ENCODE measurements around the gene WDR93. TPM values are rescaled to one million over a fixed set of nuclear protein-coding genes. Genes with fewer than 3 reads are reported as not detected.

WDR93 gene
- total RNA-seq, result under 1 TPM in 2 of 4 donors, not detected in 2; 0.12 to 0.26 TPM

DNA sequence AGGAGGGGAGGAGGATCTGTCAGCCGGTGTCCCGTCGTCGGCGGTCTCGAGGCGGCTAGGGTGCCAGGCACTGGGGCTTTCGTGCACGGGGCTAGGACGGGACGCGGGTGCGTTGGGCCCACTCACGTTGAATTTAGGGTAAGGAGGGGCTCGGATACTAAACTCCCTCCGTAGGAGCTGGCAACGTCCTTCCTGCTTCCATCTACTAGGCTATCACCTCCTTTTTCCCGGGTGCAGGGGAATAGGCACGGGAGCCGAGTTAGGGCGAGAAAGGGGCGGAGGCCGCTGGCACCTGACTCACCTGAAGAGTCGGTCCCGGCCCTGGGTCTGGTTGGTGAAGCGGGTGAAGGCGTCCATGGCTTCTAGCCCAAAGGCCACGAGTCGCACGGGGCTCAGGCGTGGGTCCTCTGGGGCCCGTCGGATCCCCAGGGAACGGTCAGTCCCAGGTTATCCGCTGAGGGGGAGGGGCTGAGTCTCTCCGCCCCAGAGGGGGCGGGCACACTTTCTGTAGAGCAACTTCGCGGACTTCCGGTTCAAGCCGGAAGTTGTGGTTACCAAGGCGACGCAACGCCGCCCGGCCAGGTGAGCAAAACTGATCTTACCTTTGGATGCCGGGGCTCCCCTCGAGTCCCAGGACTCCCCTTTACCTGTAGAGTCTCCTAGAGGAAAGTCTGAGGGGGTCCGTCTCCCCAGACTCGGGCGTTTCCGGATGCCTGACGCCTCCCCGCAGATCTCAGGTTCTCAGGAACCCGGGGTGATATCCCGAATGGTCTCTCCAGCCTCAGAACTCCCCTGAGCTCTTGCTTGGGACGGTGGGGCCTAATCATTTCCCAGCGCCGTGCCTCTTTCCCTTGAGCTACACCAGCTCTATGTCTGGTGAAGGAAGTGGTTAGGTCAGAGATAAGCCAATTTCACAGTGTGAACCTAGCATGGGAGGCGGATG lies at the start of gene WDR93, which contains the start of gene PEX11A:
Gene WDR93 (plus strand): TSS at position 536 of the 943 bp plus-strand sequence. CDS start 10,936 bp downstream, outside the sequence.
Gene PEX11A (minus strand): TSS at position 479 of the 943 bp plus-strand sequence. CDS start 122 bp downstream, at position 357.
- peak; percentile 75 to 94 for DNase-seq (ENCODE audit: low spot score in 2 of 2)
- 2 to 3% methylated on average over 47 of the region's 60 CpGs for WGBS, 2 donors
- H3K4me3 ChIP-seq (ENCODE audit: low read depth, poor library complexity, severe bottlenecking), result peak within 1 kb of the TSS; percentile 61
- intact Hi-C loops (cut with DNase I; ENCODE audit: low total_unique reads), result no loop called here
- TF ChIP-seq, protein P1, sequence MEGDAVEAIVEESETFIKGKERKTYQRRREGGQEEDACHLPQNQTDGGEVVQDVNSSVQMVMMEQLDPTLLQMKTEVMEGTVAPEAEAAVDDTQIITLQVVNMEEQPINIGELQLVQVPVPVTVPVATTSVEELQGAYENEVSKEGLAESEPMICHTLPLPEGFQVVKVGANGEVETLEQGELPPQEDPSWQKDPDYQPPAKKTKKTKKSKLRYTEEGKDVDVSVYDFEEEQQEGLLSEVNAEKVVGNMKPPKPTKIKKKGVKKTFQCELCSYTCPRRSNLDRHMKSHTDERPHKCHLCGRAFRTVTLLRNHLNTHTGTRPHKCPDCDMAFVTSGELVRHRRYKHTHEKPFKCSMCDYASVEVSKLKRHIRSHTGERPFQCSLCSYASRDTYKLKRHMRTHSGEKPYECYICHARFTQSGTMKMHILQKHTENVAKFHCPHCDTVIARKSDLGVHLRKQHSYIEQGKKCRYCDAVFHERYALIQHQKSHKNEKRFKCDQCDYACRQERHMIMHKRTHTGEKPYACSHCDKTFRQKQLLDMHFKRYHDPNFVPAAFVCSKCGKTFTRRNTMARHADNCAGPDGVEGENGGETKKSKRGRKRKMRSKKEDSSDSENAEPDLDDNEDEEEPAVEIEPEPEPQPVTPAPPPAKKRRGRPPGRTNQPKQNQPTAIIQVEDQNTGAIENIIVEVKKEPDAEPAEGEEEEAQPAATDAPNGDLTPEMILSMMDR (IDR thresholded peaks at IDR 0.05), result no peak
- TF ChIP-seq POLR2A (IDR thresholded peaks at IDR 0.05), result no peak

DNA sequence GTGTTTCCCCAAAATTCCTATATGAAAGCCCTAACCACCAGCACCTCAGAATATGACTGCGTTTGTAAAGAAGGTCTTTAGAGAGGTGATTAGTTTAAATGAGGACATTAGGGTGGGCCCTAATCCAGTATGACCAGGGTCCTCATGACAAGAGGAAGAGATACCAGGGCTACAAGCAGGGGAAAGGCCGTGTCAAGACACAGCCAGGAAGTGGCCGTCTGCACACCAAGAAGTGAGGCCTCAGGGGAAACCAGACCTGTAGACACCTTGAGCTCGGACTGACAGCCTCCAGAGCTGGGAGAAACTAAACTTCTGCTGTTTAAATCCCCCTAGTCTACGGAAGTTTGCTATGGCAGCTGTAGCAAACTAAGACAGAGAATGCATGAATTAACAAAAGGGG lies 49.6 kb upstream of the WDR93 start:
- no peak overlapping the region for H3K4me3 ChIP-seq (ENCODE audit: low read depth, poor library complexity, severe bottlenecking)
- TF ChIP-seq, protein P1 (IDR thresholded peaks at IDR 0.05), result no peak
- no peak for TF ChIP-seq POLR2A (IDR thresholded peaks at IDR 0.05)
- WGBS, 2 donors, result 80 to 95% methylated on average over 5 of the region's 5 CpGs
- peak in 1 of 2 donors; percentile 36 for DNase-seq (ENCODE audit: low spot score in 2 of 2)
- intact Hi-C loops (cut with DNase I; ENCODE audit: low total_unique reads), result no loop called here

DNA sequence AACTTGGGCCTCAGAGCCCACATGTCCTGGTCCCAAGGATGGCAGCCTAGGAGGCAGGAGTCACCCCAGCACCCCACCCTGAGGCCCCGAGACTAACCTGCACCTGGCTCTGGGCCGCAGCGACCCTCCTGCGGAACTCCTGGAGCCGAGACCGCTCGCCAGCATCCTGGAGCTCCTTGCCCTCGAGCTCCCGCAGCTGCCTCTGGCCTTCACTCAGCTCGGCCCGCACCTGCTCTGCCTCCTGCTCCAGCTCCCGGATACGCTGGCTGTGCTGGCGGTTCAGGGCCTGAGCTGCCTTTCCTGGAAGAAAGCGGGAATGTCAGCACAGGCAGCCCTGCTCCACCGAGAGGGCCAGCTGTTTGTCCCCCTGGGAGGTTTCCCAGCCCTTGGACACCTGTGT lies 48.5 kb upstream of the WDR93 start:
- H3K4me3 ChIP-seq (ENCODE audit: low read depth, poor library complexity, severe bottlenecking), result no peak overlapping the region
- WGBS, 2 donors, result 91 to 93% methylated on average over 13 to 16 of the region's 16 CpGs
- TF ChIP-seq, protein P1 (IDR thresholded peaks at IDR 0.05), result no peak
- TF ChIP-seq POLR2A (IDR thresholded peaks at IDR 0.05), result no peak
- peak in 1 of 2 donors; percentile 63 for DNase-seq (ENCODE audit: low spot score in 2 of 2)
- intact Hi-C loops (cut with DNase I; ENCODE audit: low total_unique reads), result no loop called here

DNA sequence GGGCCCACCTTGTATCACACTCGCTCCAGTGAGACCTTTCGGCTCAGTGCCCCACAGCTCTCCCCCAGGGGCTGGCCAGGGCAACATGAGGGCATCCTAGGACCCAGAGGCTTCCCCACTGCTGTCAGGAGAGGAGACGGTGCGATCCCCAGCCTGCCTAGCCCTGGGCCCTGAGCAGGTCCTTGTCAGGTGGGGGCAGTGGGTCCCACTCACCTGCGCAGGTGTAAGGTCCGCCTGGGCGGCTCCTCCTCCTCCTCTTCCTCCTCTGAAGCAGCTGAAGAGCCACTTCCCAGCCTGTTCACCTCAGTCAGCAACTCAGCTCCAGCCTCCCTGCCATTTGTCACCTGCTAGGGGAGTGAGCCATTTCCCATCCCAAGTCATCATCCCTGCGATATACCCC lies 44.9 kb upstream of the WDR93 start:
- no peak for TF ChIP-seq POLR2A (IDR thresholded peaks at IDR 0.05)
- TF ChIP-seq, protein P1 (IDR thresholded peaks at IDR 0.05), result no peak
- DNase-seq (ENCODE audit: low spot score in 2 of 2), result peak in 1 of 2 donors; percentile 79
- intact Hi-C loops (cut with DNase I; ENCODE audit: low total_unique reads), result no loop called here
- no peak overlapping the region for H3K4me3 ChIP-seq (ENCODE audit: low read depth, poor library complexity, severe bottlenecking)
- WGBS, 2 donors, result 88 to 91% methylated on average over 6 to 8 of the region's 8 CpGs

DNA sequence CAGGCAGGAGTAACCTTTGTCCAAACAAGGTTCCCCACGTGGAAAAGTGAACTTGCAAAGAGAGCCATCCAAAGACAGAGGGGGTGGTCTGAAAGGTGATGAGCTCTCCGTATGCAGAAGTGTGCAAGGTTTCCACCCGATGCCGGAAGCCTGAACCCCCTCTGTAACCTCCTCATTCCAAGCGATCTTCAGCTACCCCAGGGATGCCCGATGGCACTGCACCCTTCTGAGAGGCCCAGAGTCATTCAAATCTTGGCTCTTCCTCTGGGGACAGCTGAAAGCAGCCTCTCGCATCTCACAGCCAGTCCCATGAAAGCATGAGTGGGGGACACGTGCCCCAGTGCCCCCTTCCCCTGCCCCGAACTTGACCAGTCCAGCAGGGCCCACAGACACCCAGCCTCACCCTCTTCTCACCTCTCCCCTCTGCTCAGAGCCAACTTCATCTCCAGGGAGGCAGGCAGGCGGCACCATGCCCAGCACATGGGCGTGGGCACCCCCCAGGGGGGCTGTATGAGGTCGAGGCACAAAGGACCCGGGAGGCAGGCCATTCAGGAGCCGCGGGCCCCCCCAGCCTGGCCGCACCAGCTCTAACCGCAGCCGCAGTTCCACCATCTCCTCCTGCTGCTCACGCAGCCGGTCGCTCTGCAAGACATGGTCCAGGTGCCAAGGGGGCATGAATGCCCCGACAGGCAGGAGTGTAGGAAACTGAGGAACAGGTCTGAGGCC lies 44.0 kb upstream of the WDR93 start:
- TF ChIP-seq, protein P1 (IDR thresholded peaks at IDR 0.05), result no peak
- no peak for TF ChIP-seq POLR2A (IDR thresholded peaks at IDR 0.05)
- DNase-seq (ENCODE audit: low spot score in 2 of 2), result peak in 1 of 2 donors; percentile 56
- 84 to 89% methylated on average over 17 to 21 of the region's 22 CpGs for WGBS, 2 donors
- H3K4me3 ChIP-seq (ENCODE audit: low read depth, poor library complexity, severe bottlenecking), result no peak overlapping the region
- intact Hi-C loops (cut with DNase I; ENCODE audit: low total_unique reads), result no loop called here
